Stimulated activated naive CD8-positive, alpha-beta T cell treated with anti-CD3 and anti-CD28 coated beads, Interleukin-15, Interleukin-2, amounts not matched to agents 100 U/mL and 50 U/mL, for 24 hours (primary cell): ENCODE data around the gene TRAF1.
A peak's percentile ranks its signal among the peaks of the same experiment; 100 is the strongest.

Experiments used
- ATAC-seq: fragments of 150-1000 bp; cut with Tn5 transposase; one replicate; pipeline ENCODE4 v1.10.0; 2021
- DNase-seq: peaks from one replicate; pipeline ENCODE4 v3.0.0; 2021

TRAF1 gene

DNA sequence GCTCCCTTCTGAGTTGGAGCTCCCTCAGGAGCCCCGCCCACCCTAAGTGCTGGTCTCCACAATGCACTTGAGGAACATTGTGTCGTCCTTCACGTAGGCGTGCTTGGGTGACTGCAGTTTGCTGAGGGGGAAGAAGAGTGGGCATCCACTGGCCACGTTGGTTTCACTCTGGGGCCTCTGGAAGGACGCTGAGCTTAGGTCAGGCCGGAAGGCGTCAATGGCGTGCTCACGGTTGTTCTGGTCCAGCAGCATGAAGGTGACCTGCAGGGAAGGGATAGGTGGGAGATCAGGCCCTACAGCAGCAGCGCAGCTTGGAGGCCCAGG lies 21.7 kb downstream of the TRAF1 start:
- DNase-seq = peak; percentile 21

DNA sequence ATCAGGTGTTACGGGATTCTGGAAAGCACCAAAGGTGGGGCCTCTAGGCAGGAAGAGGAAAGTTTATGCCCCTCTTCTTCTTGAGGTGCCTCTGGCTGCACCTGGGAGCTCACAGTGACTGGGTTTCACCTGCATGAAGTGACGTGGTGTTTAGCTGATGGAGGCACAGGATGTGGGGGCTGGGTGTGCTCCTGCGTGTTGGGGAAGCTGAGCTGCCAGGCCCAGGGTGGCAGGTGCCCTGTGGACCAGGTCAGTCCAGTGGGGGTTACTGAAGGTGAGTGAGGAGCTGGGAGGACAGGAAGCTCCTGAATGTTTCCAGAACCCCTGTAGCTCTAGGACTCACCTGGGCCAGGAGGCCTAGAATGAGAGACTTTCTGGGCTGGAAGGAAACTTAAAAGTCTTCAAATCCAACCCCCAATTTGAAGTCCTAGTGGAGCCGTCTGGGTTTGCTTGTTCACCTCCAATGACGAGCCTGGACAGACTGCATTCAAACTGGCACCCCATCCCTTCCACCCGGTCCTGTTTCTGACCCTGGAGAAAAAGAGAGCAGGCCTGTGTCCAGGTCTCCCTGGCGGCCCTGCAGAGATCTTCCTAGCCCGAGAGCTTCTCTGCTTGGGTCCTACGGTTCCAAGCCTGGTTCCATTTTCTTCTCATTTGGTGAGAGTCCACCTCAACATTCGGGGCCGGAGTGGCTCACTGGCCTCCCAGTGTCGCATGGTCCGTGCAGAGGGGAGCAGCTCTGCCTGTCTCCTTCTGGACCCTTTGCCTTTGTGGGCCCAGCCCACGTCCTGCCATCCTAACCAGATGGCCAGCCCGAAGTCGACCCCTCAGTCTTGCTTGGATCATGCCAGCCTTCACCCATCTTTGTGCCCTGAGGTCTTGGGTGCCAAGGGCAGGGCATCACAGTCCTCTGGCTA lies 22.3 kb downstream of the TRAF1 start:
- no peak for ATAC-seq
- DNase-seq = peak; percentile 42

More for the DNA sequence above, 21.7 kb downstream of the TRAF1 start:
- no peak for ATAC-seq

DNA sequence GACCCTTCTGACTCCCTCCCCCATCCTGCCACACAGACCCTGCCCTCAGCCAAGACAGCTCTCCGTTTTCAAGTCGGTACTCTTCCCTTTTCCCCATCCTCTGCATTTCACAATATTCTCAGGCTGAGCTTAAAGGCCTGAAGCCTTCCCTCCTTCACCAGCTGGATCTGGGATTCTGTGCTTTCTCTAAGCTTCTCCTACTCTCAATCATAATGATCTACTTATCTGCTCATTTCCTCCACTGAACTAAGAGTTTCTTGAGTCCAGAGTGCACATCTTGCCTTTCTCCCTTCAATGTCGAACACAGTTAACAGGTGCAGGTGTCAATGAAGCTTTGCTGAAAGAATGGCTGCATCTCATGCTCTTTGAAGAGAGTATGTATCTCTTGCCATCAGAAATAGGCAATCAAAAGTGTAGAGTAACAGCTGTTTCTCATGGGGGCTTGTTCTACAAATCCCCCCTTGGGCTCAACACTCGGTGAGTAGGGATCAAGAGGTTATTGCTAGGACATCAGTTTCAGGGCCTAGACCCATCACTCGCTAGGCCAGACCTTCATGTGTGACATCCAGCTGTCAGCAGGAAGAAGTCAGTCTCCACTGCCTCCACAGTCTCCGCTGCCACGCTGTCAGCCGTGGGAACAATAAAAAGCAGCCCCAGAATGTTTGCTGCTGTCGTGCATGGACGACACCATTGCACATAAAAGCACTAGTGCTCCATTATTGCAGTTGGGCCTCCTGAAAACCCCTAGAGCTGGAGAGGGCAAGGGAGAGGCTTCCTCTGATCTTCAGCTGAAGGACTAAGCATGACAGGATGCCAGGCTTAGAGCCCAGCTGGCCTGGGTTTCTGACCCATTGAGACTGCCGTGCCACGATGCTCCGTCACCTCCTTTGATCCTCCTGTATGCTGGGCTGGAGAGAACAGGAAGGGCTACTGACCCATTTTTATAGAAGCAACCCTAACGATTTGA lies 23.7 kb downstream of the TRAF1 start:
- peak; percentile 21 for DNase-seq
- no peak for ATAC-seq

GRCh38 chr9:120901755-120902568 lies 24.6 kb downstream of the TRAF1 start:
- ATAC-seq = peak; percentile 3
- DNase-seq = peak; percentile 42

- DNase-seq = peak; percentile 36
- no peak for ATAC-seq
Observed at GRCh38 chr9:120900824-120901223, 25.8 kb downstream of the TRAF1 start.

DNA sequence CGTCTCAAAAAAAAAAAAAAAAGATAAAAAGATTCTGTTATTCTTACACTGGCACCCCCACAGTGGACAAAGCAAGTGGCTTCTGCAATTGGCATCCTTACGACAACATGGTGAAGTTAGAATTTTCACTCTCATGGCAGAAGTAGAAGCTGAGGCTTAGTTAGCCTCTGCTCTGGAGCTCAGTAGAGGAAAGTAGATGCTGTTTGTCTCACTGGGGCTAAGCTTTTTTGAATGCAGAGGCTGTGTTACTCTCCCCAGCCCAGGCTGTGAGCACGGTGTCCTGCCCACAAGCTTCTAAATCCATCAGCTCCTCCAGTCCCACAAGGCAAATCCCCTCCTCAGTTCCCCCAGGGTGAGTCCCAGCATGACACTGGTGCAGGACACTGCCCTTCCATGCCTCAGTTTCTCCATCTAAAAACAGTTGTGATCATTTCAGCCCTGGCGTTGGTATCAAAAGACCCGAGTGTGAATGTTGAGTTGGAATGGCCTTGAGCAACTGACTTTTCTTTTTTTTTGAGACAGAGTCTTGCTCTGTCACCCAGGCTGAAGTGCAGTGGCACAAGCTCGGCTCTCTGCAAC lies 27.0 kb downstream of the TRAF1 start:
- DNase-seq (peak; percentile 42), ATAC-seq (peak; percentile 2)

DNA sequence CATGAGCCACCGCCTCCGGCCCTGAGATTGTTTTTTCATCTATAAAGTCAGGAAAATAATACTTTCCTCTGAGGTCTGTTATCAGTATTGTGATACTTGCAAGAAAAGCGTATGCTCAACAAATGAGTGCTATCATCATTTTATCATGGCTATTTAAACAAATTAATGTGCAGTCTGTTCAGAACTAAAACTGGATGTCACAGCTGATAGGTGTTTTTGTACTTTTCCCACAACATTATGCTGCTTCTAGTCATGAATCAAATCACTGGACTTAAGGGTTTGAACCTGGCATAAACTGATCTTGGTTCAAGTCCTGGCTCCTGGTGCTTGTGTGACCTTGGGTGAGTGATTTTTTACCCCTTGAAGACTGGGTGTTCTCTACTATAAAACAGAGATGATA lies 28.2 kb downstream of the TRAF1 start:
- ATAC-seq = no peak

GRCh38 chr9:120895951-120896350 lies 30.6 kb downstream of the TRAF1 start:
- ATAC-seq (no peak), DNase-seq (no peak)

More for the DNA sequence above, 28.2 kb downstream of the TRAF1 start:
- no peak for DNase-seq

- ATAC-seq = no peak
Observed at GRCh38 chr9:120894321-120895148, 32.1 kb downstream of the TRAF1 start.

GRCh38 chr9:120893611-120894307 lies 32.8 kb downstream of the TRAF1 start:
- DNase-seq = peak; percentile 17
- peak; percentile 6 for ATAC-seq

More at GRCh38 chr9:120894321-120895148, 32.1 kb downstream of the TRAF1 start:
- DNase-seq = no peak

- DNase-seq (peak; percentile 60), ATAC-seq (peak; percentile 55)
Observed at GRCh38 chr9:120892748-120893610, 33.6 kb downstream of the TRAF1 start.

DNA sequence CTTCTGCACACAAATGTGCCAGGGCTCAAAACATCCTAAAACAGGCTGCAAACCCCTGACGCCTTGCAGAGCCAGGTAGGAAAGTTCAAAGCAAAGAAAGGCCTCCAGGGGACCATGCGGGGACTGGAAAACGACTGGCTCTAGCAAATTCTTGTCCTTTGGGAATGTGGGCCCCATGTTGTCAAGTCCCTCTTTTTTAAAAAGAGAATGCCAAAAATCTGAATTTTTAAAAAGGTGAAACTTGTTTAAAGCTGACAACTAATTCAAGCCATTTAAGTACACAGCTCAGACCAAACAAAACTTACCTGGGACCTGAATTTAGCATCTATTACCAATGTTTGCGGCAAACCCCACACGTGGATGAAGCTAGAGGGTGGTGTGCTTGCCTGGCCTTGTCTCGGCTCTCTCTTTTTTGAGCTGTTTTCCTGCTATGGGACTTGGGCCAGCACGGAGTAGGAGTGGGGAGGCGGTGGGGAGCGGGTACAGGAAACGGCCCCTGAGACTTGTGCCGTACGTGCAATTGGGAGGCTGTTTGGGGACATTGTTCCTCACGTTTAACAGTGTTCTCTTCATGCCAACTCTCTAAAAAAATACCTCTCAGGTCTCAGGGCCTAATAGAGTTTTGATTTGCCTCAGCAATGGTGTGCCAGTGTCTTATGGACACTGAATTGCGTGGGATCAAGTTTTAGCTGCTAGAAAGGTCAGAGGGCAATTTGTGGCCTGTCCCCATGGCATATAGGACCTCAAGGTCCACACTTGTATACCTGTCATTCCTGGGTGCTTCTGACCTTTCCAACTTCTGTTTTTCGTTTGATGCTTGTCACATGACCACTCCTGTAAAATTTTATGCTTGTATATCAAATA lies 34.5 kb downstream of the TRAF1 start:
- ATAC-seq = peak; percentile 2
- peak; percentile 51 for DNase-seq

DNA sequence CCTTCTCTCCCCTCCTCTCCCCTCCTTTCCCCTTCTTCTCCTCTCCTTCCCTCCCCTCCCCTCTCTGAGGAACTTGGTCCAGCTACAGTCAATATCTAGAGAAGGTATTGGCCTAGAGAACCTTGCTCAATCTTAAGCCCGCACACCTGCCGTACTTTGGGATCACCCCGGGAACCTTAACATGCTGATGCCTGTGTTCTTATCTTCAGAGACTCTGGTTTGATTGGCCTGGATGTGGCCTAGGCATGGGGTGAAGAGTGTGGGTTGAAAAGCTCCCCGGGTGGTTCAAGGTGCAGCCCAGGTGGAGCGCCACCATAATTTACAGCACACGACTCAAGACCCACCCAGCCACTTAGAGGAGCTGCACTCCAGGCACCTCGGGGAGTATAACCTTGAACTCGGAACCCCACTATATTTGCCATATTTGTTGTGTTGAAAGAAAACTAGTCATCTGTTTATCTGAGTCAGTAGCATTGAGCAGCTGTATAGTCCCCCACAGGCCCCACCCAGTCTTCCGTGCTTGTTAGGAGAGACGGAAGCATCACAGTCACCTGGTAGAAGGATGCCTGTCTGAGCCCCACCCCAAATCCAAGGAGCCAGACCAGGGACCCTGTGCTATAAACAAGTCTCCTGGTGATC lies 35.2 kb downstream of the TRAF1 start:
- peak; percentile 73 for DNase-seq
- peak; percentile 57 for ATAC-seq

DNA sequence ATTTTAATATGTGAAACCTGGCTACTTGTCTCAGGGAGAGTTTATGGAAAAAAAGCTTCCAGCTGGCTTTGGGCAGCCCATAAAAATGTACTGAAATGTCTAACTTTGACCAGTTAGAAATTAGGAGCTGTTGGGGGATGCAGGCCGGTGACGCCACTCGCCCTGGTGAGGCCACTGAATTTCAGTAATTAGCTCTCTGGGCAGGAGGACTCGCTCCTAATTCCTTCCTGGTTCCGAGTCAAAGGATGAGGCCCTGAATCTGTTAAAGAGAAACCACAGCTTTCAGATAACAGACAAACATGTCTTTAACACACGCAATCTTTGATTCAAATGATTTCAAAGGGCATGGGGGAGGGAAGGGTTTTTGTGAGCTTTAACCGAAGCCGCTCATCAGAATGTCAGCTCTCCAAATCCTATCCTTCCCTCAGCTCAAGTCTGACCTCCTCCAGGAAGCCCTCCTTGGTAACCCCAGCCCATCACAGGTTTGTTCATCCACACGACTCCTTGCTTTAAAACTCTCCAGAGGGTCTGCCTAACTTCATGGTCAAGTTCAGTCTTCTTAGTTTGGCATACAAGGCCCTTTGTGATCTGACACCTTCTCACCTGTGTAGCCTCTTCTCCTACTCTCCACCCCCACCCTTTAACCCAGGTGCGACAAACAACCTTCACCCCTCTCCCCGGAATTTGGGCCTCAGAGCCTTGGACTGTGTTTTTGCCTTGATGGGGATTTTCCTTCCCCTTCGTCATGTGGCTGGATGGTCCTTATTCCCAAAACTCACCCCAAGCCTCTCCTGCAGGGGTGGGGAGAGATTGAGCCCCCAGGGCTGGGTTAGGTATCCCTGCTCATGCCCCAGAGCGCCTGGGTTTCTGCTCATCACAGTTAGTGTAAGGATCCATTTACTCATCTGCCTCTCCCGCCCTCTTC lies 36.0 kb downstream of the TRAF1 start:
- ATAC-seq (peak; percentile 17), DNase-seq (peak; percentile 57)

DNA sequence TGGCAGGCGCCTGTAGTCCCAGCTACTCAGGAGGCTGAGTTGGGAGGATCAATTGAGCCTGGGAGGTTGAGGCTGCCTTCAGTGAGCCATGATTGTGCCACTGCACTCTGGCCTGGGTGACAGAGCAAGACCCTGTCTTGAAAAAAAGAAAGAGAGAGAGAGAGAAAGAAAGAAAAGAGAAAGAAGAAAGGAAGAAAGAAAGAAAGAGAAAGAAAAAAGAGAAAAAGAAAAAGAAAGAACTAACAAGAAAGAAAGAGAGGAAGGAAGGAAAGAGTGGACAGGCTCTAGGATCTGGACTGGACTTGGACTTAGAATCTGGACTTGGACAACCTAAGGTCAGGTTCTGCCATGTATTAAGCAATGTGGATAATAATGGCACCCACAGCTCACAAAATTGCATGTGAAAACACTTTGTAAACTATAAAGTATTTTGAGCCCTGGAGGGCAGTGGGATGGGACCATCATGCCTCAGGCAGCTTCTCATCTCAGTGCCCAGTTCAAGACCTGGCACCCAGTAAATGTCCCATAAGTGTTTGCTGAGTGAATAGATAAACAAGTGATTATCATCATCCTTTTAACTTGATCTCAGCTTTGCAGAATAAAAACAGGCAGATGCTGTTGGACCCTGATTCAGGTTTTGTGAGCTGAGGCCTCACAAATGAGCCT lies 36.9 kb downstream of the TRAF1 start:
- DNase-seq (peak; percentile 17), ATAC-seq (no peak)

DNA sequence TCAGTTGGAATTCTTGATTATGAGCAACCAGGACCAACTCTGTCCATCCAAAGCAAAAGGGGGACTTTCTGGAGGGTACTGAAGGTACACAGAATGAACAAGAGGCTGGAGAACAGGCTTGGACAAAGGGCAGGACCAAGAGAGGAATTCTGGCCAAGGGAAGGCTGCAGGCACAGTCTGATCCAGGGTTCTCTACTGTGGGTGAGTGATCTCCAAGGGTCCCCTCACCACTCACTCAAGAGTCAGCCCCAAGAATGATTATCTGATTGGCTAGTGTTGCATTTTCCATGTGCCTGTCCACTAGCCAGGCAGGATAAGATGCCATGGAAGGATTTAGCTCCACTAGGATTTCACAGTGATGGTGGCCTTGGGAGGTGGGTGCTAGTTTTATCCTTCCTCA lies 38.0 kb downstream of the TRAF1 start:
- no peak for ATAC-seq

More for the DNA sequence above, 38.0 kb downstream of the TRAF1 start:
- no peak for DNase-seq
